HG02571 (cell line): Measurements from ENCODE around the gene ITPKA.
"Not testable (repeated sequence)": the region's sequence is repeated elsewhere in the genome, so short reads cannot be mapped to it uniquely, and the experiment has no call there.

Experiments
- ATAC-seq: cut with Tn5 transposase; IDR thresholded peaks from one replicate; pipeline ENCODE4 v1.9.1; 2021; ENCODE audit warnings: mild to moderate bottlenecking, moderate library complexity; ENCODE audit not compliant: unreplicated experiment

ITPKA gene

GRCh38 chr15:41493205-41493901 is at the start of gene ITPKA:
ITPKA (plus strand) TSS chr15:41493874; CDS start chr15:41493928, 54 bp downstream.
- peak; percentile 70 for ATAC-seq

DNA sequence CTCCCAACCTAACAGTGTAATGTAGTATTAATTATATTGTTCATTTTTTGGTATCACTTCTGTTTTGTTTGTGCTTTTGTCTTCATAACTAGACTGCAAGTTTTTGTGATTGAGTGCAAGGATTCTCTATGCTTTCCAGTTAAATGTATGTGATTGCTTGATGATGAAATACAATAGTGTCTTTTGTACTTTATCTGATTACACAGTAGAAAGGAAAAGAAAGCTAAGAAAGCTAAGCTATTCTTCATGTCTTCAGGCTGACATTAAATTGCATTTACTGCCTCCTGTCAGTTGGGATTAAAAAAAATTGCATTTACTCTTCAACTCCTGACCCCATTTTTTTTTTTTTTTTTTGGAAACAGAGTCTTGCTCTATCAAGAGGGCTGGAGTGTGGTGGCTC is 48.3 kb upstream of the ITPKA start:
- no peak for ATAC-seq

DNA sequence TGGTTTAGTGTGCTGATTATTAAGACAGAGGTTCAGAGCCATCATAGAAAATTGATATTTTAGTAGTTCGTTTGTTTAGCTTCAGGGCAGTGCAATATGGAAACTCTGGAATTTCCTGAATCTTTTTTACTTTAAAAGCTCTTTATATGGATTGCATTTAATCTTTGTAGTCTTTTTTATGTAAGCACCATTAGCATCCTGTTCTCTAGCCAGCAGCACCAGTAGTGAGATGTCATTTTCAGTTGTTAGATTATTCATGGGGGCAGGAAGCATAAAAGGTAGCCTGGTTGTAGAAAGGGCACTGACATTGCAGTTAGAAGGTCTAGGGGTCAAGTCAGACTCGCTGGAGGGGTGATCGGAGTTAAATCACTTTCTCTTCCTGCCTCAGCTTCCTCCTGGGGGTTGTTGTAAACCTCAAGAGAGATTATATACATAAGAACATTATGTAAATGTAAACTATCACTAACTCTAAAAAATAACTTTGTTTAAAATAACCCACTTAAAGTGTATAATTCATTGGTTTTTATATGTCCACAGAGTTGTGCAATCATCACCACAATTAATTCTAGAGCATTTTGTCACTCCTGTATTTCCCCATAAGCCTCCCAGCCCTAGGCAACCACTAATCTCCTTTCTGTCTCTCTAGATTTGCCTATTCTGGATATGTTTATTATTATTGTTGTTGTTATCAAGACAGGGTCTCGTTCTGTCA is 31.4 kb upstream of the ITPKA start:
- ATAC-seq, result no peak

DNA sequence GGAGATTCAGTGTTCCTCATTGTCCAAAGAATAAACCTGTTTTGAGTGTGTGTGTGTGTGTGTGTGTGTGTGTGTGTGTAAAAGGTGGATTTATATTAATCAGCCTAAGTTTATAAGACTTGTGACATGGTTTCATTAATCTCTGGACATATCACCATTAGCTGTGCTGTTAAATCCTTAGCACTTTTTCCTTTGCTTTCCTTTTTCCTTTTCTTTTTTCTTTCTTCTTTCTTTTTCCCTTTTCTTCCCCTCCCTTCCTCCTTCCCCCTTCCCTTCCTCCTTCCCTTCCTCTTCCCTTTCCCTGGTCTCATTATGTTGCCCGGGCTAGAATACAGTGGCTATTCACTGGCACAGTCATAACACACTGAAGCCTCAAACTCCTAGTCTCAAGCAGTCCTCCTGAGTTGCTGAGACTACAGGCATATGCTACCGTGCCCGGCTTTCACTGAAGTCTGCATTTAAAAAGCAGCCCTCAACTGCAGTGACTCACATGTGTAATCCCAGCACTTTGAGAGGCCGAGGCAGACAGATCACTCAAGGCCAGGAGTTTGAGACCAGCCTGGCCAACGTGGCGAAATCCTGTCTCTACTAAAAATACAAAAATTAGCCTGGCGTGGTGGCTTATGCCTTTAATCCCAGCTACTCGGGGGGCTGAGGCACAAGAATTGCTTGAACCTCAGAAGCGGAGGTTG is 28.6 kb upstream of the ITPKA start:
- ATAC-seq, result no peak

DNA sequence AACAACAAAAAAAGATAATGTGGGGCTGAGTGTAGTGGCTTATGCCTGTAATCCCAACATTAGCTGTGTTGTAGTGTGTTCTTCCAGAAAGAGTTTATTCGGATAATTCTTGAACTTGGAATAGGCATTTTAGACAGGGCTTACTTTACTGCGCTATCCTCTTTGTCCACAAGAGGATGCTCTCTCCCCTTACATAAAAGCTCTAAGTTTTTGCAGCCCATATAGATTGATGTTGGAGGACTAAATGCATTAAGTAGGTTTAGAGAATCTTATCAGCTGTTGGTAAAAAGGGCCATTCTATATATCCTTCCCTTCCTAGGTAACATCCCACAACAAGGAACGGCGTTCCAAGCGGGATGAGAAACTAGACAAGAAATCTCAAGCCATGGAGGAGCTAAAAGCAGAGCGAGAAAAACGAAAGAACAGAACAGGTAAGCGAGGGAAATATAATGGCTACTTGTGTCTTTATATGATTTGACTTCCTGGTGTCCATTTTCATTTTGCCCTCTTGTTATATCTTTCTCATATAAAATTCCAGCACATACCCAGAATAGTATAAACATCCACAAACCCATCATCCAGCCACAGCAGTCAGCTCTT is 27.8 kb upstream of the ITPKA start:
- no peak for ATAC-seq

DNA sequence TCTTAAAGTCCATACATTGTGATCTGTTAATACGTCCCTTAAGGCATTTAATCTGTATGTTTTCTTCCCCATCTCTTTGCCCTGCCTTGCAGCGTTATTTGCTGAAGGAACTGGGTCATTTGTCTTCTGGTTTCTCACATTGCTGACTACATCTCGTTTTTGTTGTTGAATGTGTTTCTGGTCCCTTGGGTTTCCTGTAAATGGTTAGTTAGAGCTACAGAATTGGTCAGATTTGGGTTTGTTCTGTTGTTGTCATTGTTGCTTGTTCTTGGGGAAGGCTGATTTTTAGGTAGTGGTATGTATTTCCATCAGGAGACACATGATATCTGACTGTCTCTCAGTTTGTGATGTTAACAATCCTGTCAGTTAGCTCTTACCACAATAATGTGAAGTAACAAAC is 27.0 kb upstream of the ITPKA start:
- ATAC-seq, result no peak

DNA sequence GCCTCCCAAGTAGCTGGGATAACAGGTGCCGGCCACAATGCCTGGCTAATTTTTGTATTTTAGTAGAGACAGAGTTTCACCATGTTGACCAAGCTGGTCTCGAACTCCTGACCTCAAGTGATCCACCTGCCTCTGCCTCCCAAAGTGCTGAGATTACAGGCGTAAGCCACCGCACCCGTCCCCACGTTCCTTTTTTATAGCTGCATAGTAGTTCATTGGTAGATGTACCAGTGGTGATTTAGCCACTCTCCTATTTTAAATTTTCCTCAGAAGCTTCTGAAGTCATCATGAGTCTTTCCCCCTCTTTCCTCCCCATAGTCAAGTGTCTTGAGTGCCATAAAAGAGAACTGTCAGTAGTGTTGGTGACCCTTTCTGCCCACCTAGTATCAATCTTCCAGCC is 24.0 kb upstream of the ITPKA start:
- ATAC-seq, result not testable (repeated sequence)

- no peak for ATAC-seq
Observed at GRCh38 chr15:41473418-41473817, 20.3 kb upstream of the ITPKA start.

- ATAC-seq, result no peak
Observed at GRCh38 chr15:41474436-41474835, 19.2 kb upstream of the ITPKA start.

DNA sequence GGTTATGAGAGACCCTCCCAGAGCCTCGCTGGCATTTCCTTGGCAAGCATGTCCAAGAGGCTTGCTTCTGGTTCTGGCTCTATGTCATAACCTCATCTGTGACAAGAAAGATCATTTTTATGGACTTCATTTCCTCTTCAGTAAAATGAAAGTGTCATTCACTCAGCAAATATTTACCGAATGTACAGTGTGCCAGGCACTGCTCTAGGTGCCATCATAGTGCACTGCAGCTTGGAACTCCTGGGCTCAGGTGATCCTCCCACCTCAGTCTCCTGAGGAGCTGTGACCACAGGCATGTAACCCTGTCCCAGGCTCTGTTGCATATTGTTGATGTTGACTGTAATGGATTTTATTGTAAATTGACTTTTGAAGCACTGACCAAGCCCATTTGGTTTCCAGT is 18.7 kb upstream of the ITPKA start:
- ATAC-seq, result no peak

DNA sequence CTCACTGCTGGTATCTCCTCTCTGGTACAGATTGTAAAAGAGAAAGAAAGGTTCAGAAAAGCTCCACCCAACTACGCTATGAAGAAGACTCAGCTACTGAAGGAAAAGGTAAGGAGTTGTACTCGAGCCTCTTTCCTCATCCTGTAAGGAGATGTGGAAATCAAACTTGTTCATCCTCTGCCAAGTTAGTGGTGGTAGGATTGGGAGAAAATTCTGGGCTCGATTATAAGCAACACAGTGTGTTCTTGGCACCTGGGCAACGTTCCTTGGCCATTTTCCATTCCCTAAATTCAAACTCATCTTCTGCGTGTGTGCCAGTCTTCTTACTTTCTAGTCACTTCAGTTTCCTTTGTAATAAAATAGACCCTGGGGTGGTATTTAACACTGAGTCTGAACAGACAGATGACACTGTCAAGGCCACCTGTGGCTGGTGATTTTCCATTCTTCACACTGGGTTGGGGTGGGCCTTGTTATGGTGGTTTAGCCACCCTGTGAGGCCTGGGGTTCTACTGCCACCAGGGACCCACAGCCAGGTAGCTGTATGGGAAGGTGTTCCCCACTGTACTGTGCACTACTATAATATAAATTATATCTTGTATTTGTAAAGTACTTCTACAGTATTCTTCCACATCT is 17.1 kb upstream of the ITPKA start:
- no peak for ATAC-seq

DNA sequence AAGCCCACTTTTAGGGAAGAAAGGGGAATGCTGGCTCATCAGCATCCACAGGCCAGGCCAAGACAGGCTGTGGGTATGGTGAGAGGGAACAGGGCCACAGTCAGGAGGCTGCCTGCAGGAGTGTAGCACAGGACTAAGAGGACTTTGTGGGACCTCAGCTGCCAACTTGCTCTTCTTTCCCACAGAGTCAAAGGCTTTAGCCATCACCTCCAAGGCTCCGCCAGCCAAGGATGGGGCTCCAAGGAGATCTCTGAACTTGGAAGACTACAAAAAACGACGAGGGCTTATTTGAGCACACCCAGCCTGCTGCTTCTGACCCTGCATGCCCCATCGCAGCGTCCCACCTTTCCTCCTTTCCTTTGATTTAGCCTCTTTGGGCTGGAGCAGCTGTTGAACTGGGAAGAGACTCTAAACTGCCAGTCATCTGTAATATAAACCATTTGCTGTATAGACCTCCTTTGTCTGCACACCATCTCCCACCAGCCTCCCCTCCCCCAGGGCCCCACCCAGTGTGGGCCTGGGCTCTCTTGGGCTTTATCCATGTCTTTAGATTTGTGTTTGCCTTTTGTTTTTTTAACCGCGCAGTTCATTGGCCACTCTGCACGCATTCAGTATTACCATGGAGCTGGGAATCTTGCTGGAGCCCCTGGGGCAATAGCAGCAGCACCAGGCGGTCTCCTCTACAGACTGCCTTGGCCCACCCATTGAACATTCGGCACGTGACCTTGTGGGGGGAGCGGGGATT is 13.1 kb upstream of the ITPKA start:
- no peak for ATAC-seq

DNA sequence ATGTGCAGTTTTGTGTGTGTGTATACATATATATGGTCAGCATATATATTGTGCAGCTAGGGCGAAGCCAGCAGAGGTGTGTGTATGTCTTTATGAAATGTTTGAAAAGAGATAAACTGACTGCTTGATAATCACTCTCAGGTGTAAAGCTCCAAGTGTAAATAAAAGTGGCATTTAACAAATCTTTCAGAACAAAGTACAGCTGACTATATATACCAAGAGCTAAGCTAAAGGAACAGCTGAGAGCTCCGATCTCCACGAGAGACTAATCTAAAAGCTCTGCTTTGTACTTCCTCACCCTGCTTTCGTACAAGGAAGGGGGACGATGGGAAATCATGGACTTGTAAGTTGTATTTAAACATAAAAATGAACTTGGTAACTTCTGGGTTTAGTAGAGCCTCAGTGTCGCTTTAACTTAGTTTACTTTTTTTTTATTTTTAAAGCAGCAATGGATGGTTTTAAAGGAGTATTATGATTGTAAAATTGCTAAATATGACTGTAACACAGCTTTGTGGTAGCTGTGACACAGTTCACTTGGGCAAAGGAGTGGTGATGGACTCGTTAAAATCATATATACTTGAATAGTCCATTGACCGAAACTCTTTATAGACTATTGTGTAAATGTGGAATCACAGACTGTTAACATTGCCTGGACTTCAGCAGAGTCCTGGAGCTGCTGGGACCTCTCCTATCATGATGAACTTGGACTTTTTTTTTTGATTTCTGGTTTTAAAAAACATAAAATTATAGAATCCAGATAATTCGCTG is 11.4 kb upstream of the ITPKA start:
- ATAC-seq, result no peak

DNA sequence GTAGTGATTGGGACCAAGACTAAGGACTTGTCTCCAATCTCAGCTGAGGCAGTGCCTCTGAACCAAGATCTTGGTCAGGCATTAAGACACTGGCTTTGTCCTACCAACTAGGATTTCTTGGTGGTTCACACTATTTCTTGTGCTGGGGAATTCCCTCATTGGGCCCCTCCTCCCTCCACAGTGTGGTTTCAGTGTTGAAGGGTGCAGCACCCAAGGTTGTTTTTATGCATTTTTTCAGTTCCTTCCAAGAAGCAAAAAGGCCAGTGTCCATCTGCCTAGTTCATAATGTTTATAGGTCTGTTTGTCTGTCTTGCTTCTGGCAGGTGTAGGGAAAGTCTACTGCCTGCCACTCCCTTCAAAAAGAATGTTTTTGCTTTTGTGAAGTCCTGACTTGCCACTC is 10.6 kb upstream of the ITPKA start:
- ATAC-seq, result peak; percentile 68

DNA sequence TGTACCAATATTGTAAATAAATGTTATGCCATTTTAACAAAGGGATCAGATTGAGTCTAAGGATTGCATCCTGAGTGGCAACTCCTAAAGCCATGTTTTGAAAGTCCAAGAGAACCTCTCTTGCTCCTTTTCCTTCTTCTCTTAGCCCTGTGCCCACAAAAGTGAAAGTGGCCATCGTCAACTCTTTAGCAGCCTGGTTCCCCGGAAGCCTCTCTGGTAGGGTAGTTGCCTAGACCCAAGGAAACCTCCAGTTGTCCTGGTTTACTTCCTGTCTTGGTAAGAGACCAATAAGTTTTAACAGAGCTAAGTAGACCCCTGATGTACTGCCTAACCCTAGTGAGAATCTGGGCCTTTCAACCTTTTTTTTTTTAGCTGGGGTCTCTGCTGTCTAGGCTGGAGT is 10.2 kb upstream of the ITPKA start:
- ATAC-seq, result no peak

DNA sequence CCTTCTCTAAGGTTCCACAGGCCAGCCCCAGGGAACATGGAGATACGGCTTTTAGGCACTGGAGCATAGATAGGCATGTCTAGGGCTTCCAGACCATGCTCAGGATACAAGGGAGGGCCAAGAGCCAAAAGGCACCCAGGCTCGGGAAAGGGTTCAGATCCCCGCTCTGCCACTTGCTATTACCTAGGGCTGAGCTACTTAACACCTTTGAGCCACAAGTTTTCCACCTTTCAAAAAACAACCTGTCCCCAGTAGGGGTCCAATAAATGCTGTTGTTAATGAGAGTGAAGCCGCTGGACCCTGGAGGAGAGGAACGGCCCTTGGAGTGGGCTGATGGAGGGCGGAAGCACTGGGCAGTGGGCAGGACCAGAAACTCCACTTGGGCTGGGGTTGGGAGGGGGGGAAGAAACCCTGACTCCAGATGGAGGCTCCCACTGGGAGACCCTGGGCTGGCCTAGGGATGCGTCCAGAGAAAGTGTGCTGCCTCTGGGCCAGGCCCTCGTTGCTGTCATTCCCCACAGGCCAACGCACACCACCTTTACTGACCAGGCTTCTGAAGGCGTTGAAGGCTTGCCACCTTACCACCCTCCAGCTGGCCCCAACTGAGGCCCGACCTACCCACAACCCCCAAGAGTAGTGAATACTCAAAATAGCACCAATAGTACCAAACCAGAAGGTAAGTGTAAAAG is 8.6 kb upstream of the ITPKA start:
- no peak for ATAC-seq

GRCh38 chr15:41486286-41486685 is 7.4 kb upstream of the ITPKA start:
- ATAC-seq, result no peak

DNA sequence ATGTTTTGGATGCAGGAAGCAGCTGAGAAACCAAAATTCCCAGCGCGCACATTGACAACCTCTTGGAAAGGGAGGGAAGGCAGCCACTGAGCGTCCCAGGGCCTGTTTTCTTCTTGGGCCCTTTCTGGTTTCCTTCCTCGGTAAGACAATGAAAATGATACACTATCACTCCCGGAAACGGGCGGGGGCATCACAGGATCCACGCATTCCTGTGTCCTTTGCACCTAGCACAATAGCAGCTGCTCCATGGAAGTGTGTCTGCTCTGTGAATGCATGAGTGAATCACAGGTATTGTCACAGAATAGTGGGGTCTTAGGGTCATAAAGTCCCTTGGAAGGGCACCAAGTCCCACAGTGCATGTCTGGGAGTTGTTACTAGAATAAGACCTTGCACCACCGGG is 6.3 kb upstream of the ITPKA start:
- no peak for ATAC-seq

GRCh38 chr15:41487802-41488201 is 5.9 kb upstream of the ITPKA start:
- no peak for ATAC-seq
